Activated CD4-positive, alpha-beta T cell treated with anti-CD3 and anti-CD28 coated beads for 1 hour (primary cell): Measurements from ENCODE around the gene KLF2.

Experiments used
- DNase-seq: peaks from one replicate; pipeline ENCODE4 v3.0.0-alpha.2; 2020

Gene KLF2

GRCh38 chr19:16365300-16365996, 40.8 kb downstream of the KLF2 start:
- DNase-seq, result no peak

GRCh38 chr19:16366056-16366432, 41.4 kb downstream of the KLF2 start:
- no peak for DNase-seq

- no peak for DNase-seq
These were observed 42.0 kb downstream of the KLF2 start for GRCh38 chr19:16366433-16367260.

GRCh38 chr19:16367261-16367683, 42.6 kb downstream of the KLF2 start:
- DNase-seq, result no peak

- peak; percentile 60 for DNase-seq
These were observed 44.0 kb downstream of the KLF2 start for GRCh38 chr19:16368385-16369305.

- no peak for DNase-seq
These were observed 44.7 kb downstream of the KLF2 start for GRCh38 chr19:16369306-16369663.

GRCh38 chr19:16369664-16370576, 45.3 kb downstream of the KLF2 start:
- DNase-seq, result peak; percentile 51

GRCh38 chr19:16370641-16371391, 46.2 kb downstream of the KLF2 start:
- no peak for DNase-seq

- peak; percentile 79 for DNase-seq
These were observed 46.9 kb downstream of the KLF2 start for GRCh38 chr19:16371540-16371986.

- DNase-seq, result no peak
These were observed 47.7 kb downstream of the KLF2 start for GRCh38 chr19:16372065-16372915.

GRCh38 chr19:16373079-16373478, 48.5 kb downstream of the KLF2 start:
- DNase-seq, result no peak

- DNase-seq, result no peak
These were observed 48.9 kb downstream of the KLF2 start for GRCh38 chr19:16373532-16373931.

GRCh38 chr19:16373989-16374388, 49.4 kb downstream of the KLF2 start:
- no peak for DNase-seq

- no peak for DNase-seq
These were observed 49.8 kb downstream of the KLF2 start for GRCh38 chr19:16374436-16374835.

GRCh38 chr19:16375157-16375935, 50.7 kb downstream of the KLF2 start:
- no peak for DNase-seq

GRCh38 chr19:16375936-16376185, 51.2 kb downstream of the KLF2 start:
- DNase-seq, result no peak

- no peak for DNase-seq
These were observed 51.6 kb downstream of the KLF2 start for GRCh38 chr19:16376241-16376640.

- no peak for DNase-seq
These were observed 52.0 kb downstream of the KLF2 start for GRCh38 chr19:16376649-16377048.

GRCh38 chr19:16377521-16377920, 52.9 kb downstream of the KLF2 start:
- no peak for DNase-seq
